ENCODE results near the gene SUV39H2. TPM values are rescaled to one million over a fixed set of nuclear protein-coding genes. Genes with fewer than 3 reads are reported as not detected.
"Not testable (repeated sequence)": the region's sequence is repeated elsewhere in the genome, so short reads cannot be mapped to it uniquely, and the experiment has no call there.

Gene SUV39H2
- polyA plus RNA-seq, 1 donor from 2014 or later, result 19.4 TPM

DNA sequence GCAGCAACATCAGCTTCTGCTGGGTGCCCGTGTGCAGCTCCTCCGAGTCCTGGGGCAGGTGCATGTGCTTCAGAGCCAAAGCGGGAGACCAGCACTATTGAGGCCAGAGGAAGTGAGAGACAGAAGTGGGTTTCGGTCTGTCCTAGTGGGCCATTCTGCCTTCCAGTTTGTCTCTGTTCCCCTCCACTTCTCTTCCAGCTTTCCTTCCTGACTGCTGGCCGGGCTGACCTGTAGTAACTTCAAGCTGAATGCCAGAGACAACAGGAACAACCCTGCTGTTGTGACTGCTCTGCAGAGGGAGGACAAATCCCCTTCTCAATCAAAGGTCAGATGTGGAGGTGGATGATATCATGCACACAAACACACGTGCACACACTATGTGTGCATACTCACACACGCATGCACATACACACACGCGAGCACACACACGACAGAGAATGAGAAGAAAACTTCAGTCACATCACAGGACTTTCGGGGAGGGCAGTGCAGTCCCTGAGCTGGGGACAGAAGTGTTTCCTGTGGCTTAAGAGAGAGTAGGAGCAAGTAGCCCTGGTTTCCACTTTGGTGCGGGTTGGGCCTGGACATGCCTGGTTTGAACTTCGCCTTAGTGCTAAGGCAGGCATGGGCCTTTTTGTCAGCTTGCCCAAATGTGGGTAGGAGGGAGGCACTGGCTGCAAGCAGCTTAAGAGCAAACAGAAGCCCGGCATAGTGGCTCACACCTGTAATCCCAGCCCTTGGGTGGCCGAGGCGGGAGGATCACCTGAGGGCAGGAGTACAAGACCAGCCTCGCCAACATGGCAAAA lies 63.7 kb downstream of the SUV39H2 start:
- not testable (repeated sequence) for H3K9ac ChIP-seq (ENCODE audit: low read length); H3K27ac ChIP-seq (ENCODE audit: low read length); H3K9me2 ChIP-seq (ENCODE audit: insufficient read depth, low read length); H3K36me3 ChIP-seq (ENCODE audit: insufficient read depth, low read length); H3K4me3 ChIP-seq (ENCODE audit: low read length); H2AFZ ChIP-seq (ENCODE audit: low read depth, low read length); H4K20me1 ChIP-seq (ENCODE audit: insufficient read depth); H3K9me3 ChIP-seq (ENCODE audit: low read length); H3F3A ChIP-seq (ENCODE audit: insufficient read depth, low read length, poor library complexity, severe bottlenecking); H3K27me3 ChIP-seq (ENCODE audit: insufficient read depth, low read depth, low read length); H3K4me2 ChIP-seq (ENCODE audit: low read length); H3K79me2 ChIP-seq (replicated peaks; ENCODE audit: insufficient read depth, low read length)

DNA sequence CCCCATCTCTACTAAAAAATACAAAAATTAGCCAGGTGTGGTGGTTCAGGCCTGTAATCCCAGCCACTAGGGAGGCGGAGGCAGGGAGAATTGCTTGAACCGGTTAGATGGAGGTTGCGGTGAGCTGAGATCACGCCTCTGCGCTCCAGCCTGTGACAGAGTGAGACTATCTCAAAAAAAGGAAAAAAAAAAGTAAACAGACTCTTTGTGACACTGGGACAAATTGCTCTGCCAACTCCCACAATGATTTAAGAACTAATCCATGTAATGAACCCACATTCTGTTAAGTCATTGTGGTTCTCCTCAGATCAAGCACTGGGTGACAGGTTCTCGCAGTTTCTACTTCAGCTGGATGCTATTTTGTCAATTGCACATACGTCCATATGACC lies 64.3 kb downstream of the SUV39H2 start:
- not testable (repeated sequence) for H3K79me2 ChIP-seq (replicated peaks; ENCODE audit: insufficient read depth, low read length); H3K36me3 ChIP-seq (ENCODE audit: insufficient read depth, low read length); H3F3A ChIP-seq (ENCODE audit: insufficient read depth, low read length, poor library complexity, severe bottlenecking); H2AFZ ChIP-seq (ENCODE audit: low read depth, low read length); H3K4me3 ChIP-seq (ENCODE audit: low read length); H3K9ac ChIP-seq (ENCODE audit: low read length); H3K4me2 ChIP-seq (ENCODE audit: low read length); H3K9me2 ChIP-seq (ENCODE audit: insufficient read depth, low read length); H4K20me1 ChIP-seq (ENCODE audit: insufficient read depth); H3K9me3 ChIP-seq (ENCODE audit: low read length); H3K27ac ChIP-seq (ENCODE audit: low read length); H3K27me3 ChIP-seq (ENCODE audit: insufficient read depth, low read depth, low read length)

DNA sequence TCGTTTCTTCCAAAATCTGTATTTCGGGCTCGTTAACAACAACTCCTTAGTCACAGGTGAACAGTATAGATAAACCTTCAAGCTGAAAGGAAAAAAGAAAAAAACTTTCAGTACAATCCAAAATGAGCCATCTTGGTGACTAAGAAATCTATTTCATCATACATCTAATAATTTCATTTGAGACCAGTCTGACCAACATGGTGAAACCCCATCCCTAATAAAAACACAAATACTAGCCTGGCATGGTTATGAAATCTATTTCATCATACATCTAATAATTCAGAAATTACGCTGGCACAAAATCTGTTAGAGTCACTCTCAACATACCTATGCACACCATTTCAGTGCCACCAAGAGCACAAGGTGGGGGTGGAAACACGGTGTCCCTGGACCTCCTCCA lies 66.4 kb downstream of the SUV39H2 start:
- no peak overlapping the region for H3K4me2 ChIP-seq (ENCODE audit: low read length)
- no peak overlapping the region for H2AFZ ChIP-seq (ENCODE audit: low read depth, low read length)
- TF ChIP-seq EZH2 (IDR thresholded peaks at IDR 0.05; ENCODE audit: borderline replicate concordance, insufficient read depth, low read length, poor library complexity, severe bottlenecking) (no peak), SMC3 (conservative IDR thresholded peaks at IDR 0.05; ENCODE audit: poor library complexity) (no peak), RAD21 (conservative IDR thresholded peaks at IDR 0.05) (no peak), POLR2AphosphoS5 (IDR thresholded peaks at IDR 0.05) (no peak), MXI1 (conservative IDR thresholded peaks at IDR 0.05; ENCODE audit: poor library complexity, severe bottlenecking) (no peak), TAF1 (IDR thresholded peaks at IDR 0.05; ENCODE audit: low read depth) (no peak), EP300 (conservative IDR thresholded peaks at IDR 0.05; ENCODE audit: poor library complexity, severe bottlenecking) (no peak)
- TF ChIP-seq, protein P1, sequence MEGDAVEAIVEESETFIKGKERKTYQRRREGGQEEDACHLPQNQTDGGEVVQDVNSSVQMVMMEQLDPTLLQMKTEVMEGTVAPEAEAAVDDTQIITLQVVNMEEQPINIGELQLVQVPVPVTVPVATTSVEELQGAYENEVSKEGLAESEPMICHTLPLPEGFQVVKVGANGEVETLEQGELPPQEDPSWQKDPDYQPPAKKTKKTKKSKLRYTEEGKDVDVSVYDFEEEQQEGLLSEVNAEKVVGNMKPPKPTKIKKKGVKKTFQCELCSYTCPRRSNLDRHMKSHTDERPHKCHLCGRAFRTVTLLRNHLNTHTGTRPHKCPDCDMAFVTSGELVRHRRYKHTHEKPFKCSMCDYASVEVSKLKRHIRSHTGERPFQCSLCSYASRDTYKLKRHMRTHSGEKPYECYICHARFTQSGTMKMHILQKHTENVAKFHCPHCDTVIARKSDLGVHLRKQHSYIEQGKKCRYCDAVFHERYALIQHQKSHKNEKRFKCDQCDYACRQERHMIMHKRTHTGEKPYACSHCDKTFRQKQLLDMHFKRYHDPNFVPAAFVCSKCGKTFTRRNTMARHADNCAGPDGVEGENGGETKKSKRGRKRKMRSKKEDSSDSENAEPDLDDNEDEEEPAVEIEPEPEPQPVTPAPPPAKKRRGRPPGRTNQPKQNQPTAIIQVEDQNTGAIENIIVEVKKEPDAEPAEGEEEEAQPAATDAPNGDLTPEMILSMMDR (IDR thresholded peaks at IDR 0.05; ENCODE audit: poor library complexity, severe bottlenecking), result no peak
- TF ChIP-seq, protein P2, sequence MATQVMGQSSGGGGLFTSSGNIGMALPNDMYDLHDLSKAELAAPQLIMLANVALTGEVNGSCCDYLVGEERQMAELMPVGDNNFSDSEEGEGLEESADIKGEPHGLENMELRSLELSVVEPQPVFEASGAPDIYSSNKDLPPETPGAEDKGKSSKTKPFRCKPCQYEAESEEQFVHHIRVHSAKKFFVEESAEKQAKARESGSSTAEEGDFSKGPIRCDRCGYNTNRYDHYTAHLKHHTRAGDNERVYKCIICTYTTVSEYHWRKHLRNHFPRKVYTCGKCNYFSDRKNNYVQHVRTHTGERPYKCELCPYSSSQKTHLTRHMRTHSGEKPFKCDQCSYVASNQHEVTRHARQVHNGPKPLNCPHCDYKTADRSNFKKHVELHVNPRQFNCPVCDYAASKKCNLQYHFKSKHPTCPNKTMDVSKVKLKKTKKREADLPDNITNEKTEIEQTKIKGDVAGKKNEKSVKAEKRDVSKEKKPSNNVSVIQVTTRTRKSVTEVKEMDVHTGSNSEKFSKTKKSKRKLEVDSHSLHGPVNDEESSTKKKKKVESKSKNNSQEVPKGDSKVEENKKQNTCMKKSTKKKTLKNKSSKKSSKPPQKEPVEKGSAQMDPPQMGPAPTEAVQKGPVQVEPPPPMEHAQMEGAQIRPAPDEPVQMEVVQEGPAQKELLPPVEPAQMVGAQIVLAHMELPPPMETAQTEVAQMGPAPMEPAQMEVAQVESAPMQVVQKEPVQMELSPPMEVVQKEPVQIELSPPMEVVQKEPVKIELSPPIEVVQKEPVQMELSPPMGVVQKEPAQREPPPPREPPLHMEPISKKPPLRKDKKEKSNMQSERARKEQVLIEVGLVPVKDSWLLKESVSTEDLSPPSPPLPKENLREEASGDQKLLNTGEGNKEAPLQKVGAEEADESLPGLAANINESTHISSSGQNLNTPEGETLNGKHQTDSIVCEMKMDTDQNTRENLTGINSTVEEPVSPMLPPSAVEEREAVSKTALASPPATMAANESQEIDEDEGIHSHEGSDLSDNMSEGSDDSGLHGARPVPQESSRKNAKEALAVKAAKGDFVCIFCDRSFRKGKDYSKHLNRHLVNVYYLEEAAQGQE (IDR thresholded peaks at IDR 0.05; ENCODE audit: borderline replicate concordance), result no peak
- no peak overlapping the region for H3K27ac ChIP-seq (ENCODE audit: low read length)
- H3F3A ChIP-seq (ENCODE audit: insufficient read depth, low read length, poor library complexity, severe bottlenecking), result no peaks in the 10 kb centered on the region
- no peaks in the 10 kb centered on the region for H3K9me2 ChIP-seq (ENCODE audit: insufficient read depth, low read length)
- H3K9ac ChIP-seq (ENCODE audit: low read length), result no peak overlapping the region
- H3K9me3 ChIP-seq (ENCODE audit: low read length), result no peaks in the 10 kb centered on the region
- peaks cover 6% of the 10 kb centered on the region for H3K36me3 ChIP-seq (ENCODE audit: insufficient read depth, low read length)
- no peaks in the 10 kb centered on the region for H3K27me3 ChIP-seq (ENCODE audit: insufficient read depth, low read depth, low read length)
- H3K4me3 ChIP-seq (ENCODE audit: low read length), result no peak overlapping the region
- no peaks in the 10 kb centered on the region for H3K79me2 ChIP-seq (replicated peaks; ENCODE audit: insufficient read depth, low read length)
- no peaks in the 10 kb centered on the region for H4K20me1 ChIP-seq (ENCODE audit: insufficient read depth)

Measured in neural cell (in vitro differentiated cells).